ENCODE results near the gene HOXB4.

DNA sequence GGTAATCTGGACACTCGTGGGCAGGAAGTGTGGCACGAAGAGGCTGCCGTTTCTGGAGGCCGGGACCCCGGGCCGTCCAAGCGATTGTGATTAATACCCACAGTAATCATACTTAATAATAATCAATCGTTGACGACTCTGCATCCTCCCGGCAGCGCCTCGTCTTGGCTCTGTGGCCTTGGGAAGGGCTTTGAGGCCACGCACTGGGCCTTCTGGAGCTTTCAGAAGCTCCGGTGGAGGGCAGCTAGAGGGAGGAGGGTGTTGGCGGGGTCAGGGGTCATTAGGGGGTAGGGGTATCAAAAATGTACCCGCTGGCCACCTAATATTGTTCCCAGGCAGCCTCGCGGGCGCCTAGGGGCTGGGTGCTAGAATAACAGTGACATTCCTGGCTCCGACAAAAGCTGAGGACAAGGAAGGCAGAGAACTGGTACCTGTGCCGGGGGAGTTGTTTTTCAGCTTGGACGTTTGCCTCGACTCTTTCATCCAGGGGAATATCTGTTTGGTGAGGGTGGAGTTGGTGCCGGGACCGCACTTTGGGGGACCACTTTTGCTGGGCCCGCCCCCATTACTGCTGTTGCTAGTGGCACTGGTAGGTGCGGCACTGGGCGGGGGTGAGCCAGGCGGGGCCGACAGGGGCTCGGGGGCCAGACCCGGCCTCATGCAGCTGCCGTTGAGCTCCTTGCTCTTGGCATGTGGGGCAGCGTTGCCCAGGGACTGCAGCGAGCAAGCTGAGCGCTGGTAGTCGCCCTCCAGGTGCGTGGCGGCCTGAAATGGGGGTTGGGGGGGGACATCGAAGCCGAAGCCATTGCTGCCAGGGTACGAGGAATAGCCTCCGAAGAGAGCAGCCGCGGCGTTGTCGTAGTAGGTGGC lies 26.3 kb downstream of the HOXB4 start:
- TF ChIP-seq, protein P1, sequence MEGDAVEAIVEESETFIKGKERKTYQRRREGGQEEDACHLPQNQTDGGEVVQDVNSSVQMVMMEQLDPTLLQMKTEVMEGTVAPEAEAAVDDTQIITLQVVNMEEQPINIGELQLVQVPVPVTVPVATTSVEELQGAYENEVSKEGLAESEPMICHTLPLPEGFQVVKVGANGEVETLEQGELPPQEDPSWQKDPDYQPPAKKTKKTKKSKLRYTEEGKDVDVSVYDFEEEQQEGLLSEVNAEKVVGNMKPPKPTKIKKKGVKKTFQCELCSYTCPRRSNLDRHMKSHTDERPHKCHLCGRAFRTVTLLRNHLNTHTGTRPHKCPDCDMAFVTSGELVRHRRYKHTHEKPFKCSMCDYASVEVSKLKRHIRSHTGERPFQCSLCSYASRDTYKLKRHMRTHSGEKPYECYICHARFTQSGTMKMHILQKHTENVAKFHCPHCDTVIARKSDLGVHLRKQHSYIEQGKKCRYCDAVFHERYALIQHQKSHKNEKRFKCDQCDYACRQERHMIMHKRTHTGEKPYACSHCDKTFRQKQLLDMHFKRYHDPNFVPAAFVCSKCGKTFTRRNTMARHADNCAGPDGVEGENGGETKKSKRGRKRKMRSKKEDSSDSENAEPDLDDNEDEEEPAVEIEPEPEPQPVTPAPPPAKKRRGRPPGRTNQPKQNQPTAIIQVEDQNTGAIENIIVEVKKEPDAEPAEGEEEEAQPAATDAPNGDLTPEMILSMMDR (IDR thresholded peaks at IDR 0.05; ENCODE audit: insufficient read depth, low read length, poor library complexity, severe bottlenecking), result no peak
- no peak for TF ChIP-seq EZH2phosphoT487 (conservative IDR thresholded peaks at IDR 0.05; ENCODE audit: low read length)
